Activated CD4-positive, alpha-beta T cell treated with anti-CD3 and anti-CD28 coated beads, Interleukin-2, amount 50 U/mL, for 4 hours (primary cell): Measurements from ENCODE around the gene VAV2.

Experiments
- DNase-seq, 2 experiments: peaks; one replicate each; pipeline ENCODE4 v3.0.0-alpha.2; 2020

Gene VAV2

DNA sequence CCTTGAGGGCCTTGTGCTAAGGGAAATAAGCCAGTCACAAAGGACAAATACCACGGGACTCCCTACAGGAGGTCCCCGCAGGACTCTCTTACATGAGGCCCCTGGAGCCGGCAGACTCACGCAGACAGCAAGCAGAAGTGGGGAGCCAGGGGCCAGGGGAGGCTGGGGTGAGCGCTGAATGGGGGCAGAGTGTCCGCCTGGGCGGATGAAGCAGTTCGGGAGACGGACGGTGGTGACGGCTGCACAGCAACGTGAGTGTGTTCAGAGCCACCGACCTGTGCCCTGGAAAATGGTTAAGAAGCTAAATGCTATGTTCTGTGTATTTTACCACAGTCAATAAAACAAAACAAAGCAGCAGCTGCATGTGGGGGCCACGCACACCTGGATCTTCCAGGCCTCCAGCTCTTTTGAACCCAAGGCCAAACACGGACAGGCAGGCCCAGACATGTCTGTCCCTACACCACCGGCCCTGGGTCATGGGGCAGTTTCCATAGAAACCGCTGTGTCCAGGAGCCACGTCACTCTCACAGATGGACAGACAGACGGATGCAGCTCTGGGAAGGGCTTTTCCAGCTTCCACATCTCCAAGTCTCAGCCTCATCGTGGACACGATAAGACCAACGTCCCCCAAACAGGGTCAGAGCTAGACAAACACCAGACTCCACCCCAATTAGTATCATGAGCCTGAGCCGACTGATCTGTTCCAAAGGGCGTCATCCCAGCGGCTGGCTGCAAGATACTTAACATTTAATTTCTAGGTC lies 103.9 kb downstream of the VAV2 start:
- DNase-seq: no peak

DNA sequence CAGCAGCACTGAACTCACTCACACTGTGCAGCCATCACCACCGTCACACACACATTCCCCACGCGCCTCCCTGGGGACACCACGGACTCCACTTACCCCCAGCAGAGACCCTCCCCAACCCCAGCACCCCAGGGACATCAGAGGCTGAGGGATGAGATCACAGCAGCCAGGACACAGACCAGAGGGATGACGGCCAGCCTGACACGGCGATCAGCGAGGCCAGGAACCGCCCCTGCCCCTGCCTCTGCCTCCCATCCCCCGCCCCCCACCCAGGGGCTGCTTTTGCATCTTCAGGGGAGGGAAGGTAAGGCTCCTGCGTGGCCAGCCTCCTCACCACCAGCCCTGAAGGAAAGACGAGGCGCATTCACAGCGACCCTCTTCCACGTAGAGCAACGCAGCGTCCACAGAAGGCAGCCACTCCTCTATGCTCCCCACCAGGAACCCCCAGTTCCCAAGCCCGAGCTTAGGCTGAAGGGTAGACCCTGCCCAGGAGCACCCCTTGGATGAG lies 104.5 kb downstream of the VAV2 start:
- DNase-seq: no peak

DNA sequence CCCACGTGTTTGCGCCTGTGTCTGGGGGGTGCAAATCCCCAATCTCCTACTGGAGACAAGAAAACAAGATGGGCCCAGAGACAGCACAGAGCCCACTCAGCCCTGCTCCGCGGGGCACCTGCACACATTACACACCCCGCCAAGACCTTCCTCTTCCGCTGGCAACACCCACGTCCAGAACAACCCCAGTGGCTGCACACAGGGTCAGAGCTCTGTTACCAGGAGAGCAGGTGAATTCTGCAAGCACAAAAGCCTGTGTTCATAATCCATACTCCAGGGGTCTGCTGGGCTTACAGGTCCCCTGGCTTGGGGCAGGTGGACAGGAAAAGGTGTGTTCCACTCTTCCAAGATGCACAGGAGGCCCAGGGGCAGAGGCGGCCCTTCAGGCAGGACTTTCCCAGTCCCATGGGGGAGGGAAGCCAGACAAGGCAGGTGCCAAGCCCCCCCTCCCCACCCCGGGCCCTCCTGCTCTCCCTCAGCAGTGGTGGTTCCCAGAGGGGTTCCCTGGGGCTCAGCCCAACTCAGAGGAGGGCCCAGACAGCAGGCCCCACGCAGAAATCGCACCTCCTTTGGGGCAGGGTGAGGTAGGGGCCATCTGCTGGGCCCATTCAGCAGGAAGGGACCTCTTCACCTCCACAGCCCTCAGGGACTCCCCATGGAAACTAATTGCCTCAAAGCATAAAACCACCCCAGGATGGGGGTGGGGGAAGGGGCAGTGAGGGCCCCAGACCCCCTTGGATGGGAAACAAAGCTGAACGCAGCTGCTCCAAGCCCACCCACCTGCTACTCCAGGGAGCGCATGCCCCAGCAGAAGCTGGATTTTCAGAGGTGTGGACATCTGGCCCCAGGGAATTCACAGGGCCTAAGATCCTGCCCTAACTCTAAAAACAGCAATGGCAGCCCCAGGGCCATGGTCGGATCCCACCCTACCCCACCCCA lies 105.3 kb downstream of the VAV2 start:
- no peak for DNase-seq

- DNase-seq: no peak
Measured at GRCh38 chr9:133884907-133885744, 107.0 kb downstream of the VAV2 start.

DNA sequence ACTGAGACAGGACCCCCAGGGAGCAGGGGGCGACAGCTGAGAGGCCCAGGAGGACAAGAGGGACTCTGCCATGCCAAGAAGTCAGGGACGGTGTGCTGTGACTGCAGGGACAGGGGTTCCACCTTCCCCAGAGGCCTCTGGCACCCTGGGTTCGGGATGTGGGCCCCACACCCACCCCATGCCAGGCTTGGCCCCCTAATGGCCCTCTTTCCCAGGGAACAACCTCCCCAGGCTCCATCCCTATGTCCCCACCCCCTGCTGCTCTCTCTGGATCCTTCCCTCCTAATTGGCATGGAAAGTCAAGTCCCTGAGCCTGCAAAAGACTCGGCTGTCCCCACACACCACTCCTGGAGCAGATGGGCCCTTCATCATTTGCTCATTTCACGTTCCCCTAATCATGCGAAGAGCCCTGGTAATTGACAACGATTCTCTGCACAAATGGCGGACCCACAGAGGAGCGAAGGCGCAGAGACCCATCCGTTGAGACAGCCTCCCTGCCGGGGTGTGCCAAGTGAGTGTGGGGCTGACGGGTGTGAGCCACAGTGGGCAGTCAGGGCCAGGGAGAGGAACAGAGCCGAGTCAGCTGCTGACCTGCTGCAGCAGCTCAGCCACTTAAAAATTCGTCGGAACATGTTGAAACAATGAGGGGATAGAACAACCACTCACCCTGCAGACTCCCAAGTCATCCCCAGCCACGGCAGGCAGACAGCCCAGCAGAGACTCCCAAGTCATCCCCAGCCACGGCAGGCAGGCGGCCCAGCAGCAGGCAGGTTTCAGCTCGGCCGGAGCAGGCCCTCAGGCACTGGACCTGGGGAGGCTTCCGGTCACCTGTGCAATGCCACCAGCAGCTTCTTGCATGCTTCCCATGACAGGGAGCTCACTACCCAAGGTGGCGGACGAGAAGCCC lies 109.0 kb downstream of the VAV2 start:
- DNase-seq: no peak

DNA sequence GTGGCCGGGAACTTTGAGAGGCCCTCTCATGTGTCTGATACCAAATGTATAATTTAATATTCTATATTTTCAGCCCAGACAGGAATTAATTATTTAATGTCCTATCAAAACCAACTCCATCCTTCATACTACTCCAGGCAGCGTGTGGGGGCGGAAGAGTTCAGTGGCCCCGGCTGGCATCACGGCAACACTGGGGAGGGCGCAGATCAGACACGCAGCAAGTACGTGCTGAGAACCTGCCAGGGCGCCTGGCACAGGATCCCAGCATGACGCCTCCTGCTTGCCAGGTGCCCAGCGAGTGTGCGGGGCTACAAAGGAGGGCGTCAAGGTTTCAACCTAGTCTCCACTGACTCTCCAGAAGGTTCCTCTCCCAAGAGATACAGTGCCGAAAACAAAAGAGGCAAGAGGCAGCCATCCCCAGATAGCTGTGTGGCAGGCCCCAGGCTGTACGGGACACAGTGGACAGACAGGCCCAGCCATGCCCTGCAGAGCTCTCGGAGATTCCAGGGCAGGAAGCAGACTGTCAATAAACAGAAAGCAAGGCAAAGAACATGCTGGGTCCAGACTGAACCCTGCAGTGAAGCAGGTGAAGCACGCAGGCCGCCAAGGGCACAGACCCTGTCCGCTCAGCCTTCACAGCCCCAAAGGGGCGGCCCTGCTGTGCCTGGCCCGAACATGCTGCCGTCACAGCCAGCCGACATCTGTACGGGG lies 110.3 kb downstream of the VAV2 start:
- no peak for DNase-seq

DNA sequence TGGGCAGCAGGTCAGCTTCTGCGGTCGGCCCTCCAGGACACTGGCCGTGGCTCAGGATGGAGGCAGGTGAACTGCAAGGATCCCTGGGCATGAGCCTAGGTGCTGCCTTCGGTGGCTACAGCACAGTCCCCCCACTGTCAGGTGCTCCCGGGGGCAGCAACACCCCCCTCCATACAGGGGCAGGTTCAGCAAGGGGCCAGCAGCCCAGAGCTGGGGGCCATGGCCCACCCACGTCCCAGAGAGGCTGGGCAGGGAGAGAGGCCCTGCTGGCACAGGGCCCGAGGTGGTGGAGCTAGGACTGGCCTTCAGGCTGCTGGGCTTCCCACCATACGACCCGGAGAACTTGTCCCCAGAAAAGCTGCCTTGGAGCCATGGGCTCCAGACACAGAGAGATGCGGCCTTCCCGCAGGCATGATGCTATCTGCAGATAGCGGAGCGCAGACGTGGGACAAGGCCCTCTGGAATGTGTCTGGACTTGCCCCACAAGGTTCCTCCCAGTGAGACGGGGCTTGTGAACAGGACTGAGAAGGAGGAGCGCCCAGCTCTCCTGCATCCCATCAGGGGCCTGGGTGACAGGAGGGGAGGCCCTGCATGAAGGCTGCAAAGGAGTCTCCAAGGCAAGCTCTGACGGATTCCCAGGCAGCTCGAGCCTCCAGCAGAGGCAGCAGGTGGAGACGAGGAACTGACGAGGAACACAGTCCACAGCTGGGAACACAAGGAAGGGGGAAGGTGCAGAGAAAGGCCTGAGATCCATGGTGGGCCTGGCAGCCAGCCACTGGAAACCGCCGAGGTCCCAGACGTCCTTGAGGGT lies 111.1 kb downstream of the VAV2 start:
- DNase-seq: no peak

- no peak for DNase-seq
Measured at GRCh38 chr9:133880136-133880535, 112.0 kb downstream of the VAV2 start.

GRCh38 chr9:133879615-133880014 lies 112.5 kb downstream of the VAV2 start:
- no peak for DNase-seq

DNA sequence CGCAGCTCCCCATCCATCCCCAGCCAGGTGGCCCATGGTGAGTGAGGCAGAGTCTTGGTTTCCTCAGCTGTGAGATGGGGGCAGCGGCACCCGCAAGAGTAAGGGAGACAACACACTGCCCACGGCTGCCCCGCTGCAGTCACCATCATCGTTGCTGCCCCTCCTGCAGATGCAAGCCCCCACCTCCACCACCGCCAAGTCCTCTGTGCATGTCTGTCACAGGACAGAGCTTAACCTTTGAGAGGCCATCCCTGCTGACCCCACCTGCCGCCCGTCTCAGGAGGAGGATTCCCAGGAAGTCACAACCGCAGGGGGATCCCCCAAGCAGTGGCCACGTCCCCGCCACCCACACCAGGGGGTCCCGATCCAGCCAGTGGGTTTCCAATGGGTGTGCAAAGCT lies 113.7 kb downstream of the VAV2 start:
- no peak for DNase-seq

DNA sequence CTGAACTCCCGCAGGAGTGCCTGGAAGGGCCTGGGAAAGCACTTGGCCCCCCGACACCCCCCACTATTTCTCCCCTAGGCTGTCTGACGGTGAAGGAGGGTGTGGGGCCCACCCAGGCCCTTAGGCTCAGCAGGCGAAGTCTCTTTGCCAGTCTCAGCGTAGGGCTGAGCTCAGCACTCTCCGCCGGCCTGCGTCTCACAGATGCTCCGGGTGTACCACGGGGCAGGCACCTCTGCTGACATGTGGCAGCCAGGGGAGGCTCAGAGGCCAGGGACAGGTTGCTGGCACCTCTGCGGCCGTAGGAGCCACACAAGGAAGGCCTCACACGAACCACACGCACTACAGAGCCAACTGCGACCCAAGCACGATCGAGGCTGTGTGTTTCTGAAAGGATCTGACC lies 114.2 kb downstream of the VAV2 start:
- DNase-seq: no peak

DNA sequence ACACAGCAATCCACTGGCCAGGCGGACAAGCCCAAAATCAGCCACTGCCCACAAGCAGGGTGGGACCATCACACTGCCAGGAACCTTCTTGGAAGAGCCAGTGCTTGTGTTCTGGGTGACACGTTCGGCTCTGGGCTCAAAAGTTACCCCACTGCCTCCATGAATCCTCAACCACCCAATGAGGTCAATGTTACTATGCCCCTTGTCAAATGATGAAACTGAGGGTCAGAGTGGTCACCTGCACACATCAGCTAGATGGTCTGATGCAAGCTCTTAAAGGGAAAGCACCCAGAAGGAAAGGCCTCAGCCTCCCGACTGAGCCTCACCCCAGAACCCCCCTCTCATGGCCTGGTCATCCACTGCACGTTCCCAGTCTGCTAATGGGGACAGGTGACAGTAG lies 114.8 kb downstream of the VAV2 start:
- no peak for DNase-seq

- DNase-seq: no peak
Measured at GRCh38 chr9:133876836-133877235, 115.3 kb downstream of the VAV2 start.

- no peak for DNase-seq
Measured at GRCh38 chr9:133876144-133876543, 116.0 kb downstream of the VAV2 start.

GRCh38 chr9:133875131-133875530 lies 117.0 kb downstream of the VAV2 start:
- DNase-seq: no peak

GRCh38 chr9:133874659-133875058 lies 117.5 kb downstream of the VAV2 start:
- no peak for DNase-seq

DNA sequence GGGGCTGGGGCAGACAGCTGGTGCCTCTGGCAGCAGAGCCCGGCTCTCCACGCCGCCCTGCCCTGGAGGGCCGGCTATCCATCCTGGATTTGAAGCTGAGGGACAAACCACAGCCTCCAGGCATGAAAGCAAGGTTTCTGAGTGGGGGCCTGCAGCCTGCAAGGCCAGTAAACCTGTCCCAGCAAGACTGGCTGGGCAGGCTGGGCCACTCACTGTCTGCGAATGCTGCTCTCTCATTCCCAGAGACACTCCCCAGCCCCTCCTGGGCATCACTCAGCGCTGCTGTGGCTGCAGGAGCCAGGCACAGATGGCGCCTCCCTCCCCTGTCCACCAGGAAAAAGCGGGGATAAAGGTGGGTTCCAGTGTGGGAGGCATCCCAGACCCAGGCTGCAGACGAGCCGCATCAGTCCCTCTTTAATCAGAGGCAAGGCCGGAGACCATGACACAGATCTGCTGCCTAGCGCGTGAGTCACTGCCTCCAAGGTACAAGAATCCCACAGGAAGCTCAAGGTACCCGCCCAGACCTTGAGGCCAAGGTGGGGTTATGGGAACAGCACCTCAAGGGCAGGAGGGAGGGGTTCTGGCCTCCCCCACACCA lies 118.0 kb downstream of the VAV2 start:
- DNase-seq: no peak

DNA sequence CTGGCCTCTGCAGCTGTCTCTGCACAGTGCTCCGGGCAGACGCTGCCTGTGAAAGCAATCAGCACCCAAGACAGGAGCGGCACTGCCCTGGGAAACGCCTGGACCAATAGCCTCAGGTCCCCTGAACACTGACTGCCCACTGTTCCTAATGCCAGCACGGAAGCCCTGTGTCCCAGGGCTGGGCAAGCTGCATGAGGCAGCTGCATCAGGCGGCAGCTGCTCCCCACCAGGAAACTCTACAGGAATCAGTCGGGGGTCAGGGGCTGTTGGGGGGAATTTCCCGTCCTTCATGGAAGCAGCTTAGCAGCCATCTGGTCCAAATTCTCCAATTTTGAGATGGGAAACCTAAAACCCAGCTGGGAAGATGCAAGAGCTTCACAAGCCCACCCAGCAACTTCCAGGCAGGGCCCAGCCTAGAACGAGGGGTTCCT lies 118.6 kb downstream of the VAV2 start:
- no peak for DNase-seq

DNA sequence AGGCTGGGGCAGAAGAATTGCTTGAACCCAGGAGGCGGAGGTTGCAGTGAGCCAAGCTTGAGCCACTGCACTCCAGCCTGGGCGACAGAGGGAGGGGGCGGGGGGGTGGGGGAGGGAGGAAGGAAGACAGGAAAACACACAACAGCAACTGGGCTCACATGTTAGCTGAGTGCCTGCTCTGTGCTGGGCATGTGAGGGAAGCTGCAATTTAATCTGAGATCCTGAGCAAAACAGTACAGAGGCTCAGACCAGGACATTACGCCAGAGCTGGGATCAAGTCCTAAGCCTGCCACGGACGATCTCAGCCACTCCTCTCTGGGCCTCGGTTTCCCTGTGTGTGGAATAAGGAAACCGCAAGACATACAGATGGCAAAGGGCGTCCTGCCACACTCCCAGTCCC lies 119.1 kb downstream of the VAV2 start:
- no peak for DNase-seq
